NCI-H2227 (cell line): Measurements from ENCODE around the gene DCAF8.

Source experiments
- DNase-seq: peaks from one replicate; lab custom pipeline; 2025; ENCODE audit not compliant: unreplicated experiment; lab: John Stamatoyannopoulos, UW

DCAF8 gene

DNA sequence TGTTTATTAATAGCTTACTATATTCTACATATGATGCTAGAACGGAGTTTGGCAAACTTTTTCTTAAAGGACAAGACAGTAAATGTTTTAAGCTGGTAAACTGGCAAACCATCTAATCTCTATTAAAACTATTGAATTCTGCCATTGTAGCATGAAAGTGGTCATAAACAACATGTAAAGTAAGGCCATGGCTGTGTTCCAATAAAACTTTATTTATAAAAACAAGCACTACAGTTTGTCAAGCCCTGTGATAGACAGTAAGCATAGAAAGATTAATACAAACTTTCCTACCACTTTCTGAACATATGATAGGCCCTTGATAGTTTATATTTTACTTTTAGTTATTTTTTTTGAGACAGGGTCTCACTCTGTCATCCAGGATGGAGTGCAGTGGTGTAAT lies 34.8 kb downstream of the DCAF8 start:
- DNase-seq: no peak

- no peak for DNase-seq
Measured at GRCh38 chr1:160227034-160227433, 35.3 kb downstream of the DCAF8 start.

DNA sequence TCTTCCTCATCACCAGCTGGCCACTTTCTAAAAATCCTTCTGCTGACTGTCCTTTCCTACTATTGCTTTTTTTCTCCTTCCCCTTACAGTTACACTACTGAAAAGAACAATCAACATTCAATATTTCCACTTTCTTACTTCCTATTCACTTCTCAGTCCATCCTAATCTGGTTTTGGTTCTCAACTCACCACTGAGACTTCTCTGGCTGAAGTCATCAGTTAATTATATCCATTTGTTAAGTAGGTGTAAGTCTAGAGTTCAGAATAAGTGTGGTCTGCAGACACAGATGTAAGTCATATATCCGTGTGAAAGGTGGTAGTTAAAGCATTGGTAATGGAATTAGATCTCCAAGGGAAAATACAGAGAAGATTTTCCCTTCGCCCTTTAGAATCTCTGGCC lies 35.7 kb downstream of the DCAF8 start:
- no peak for DNase-seq

- DNase-seq: no peak
Measured at GRCh38 chr1:160225345-160225744, 37.0 kb downstream of the DCAF8 start.

DNA sequence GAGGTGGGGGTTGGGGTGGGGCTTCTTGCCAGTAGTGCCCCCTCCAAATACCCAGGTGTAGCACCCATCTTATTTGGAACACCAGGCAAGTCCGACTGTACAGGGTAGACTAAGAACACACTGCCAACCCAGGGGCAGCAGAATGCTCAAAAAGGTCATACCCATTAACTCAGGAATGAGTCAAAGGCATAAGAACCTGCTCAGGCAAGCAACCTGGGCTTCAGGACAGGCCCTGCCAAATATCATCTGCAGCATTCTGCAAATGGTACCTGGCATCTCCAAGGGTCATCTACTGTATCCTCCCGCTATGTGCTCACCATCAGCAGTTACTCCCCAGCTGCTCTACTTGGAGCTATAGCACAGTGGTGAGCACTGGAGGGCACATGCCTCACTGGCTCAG lies 37.7 kb downstream of the DCAF8 start:
- no peak for DNase-seq

- DNase-seq: no peak
Measured at GRCh38 chr1:160222546-160222945, 39.8 kb downstream of the DCAF8 start.

- DNase-seq: no peak
Measured at GRCh38 chr1:160221089-160221488, 41.3 kb downstream of the DCAF8 start.

GRCh38 chr1:160220301-160220700 lies 42.0 kb downstream of the DCAF8 start:
- no peak for DNase-seq

- DNase-seq: peak; percentile 52
Measured at GRCh38 chr1:160219062-160219929, 43.1 kb downstream of the DCAF8 start.

- DNase-seq: no peak
Measured at GRCh38 chr1:160217481-160218051, 44.8 kb downstream of the DCAF8 start.

DNA sequence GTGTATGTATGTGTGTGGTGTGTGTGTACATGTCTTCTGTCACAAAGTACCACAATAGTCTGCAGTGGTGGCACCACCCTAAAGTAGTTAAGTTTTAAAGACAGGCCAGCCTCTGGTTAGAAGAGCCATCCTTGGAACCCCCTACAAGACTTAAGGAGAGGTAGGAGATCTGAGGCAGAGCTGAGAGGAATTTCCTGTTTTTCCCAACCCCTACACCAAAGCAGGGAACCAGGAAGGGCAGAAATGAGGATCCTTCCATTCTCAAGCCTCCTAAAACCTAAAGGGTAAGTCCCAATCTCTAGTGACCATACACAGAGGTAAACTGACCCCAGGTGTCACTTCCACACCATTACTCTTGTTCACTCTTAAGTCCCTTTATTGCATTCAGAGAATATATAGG lies 46.0 kb downstream of the DCAF8 start:
- no peak for DNase-seq

DNA sequence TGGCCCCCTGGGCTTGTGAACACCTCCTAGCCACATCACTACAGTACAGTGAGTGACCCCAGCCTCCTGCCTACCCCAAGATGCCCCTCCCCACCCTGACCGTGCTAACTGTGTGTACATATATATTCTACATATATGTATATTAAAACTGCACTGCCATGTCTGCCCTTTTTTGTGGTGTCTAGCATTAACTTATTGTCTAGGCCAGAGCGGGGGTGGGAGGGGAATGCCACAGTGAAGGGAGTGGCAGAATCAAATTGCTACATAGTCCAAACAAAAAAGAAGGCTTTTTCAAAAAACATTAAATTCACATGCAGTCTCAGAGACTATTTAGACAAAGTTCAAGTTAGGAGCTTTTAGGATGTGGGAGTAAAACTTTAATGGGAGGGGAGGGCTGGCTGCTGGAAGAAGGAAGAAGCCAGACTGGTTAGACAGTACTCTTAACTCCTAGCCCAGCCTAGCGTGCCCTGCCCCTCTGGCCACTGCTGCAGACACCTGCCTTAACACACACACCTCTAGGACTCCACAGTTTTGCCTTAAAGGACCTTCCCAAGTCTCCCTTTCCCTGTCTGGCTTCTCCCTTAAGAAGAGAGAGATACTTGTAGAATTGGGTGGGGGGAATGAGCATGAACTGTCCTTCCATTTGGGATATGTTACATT lies 47.7 kb downstream of the DCAF8 start:
- DNase-seq: no peak

- DNase-seq: peak; percentile 90
Measured at GRCh38 chr1:160211046-160211790, 51.1 kb downstream of the DCAF8 start.

GRCh38 chr1:160210561-160210960 lies 51.8 kb downstream of the DCAF8 start:
- no peak for DNase-seq

- peak; percentile 9 for DNase-seq
Measured at GRCh38 chr1:160209321-160210046, 52.9 kb downstream of the DCAF8 start.

GRCh38 chr1:160208557-160209320 lies 53.6 kb downstream of the DCAF8 start:
- no peak for DNase-seq

- DNase-seq: no peak
Measured at GRCh38 chr1:160207771-160208556, 54.4 kb downstream of the DCAF8 start.

DNA sequence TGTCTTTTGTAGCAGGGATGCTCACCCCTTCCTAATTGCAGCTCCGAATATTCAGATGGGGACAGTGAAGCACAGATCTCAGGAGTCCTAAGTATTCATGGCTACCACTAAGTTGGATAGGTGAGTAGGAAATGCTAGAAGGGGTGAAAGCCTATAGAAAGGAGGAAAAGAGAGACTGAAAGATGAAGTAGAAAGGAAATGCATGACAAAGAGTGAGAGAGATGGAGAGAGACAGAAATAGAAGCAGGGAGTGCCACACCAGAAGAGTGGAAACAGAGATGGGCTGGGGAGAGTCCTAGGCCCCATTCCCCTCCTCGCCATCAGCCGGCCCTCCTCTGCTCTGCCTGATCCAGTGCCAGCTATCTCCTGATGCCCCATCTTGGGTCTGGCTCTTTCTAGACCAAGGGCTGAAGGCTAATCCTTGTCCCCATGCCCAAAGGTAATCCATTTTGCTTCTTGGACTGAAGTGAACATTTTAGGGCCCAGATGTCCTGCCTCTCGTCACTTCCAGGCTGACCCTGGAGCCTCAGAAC lies 55.2 kb downstream of the DCAF8 start:
- no peak for DNase-seq
